ENCODE data around the gene HINFP.

Gene HINFP

DNA sequence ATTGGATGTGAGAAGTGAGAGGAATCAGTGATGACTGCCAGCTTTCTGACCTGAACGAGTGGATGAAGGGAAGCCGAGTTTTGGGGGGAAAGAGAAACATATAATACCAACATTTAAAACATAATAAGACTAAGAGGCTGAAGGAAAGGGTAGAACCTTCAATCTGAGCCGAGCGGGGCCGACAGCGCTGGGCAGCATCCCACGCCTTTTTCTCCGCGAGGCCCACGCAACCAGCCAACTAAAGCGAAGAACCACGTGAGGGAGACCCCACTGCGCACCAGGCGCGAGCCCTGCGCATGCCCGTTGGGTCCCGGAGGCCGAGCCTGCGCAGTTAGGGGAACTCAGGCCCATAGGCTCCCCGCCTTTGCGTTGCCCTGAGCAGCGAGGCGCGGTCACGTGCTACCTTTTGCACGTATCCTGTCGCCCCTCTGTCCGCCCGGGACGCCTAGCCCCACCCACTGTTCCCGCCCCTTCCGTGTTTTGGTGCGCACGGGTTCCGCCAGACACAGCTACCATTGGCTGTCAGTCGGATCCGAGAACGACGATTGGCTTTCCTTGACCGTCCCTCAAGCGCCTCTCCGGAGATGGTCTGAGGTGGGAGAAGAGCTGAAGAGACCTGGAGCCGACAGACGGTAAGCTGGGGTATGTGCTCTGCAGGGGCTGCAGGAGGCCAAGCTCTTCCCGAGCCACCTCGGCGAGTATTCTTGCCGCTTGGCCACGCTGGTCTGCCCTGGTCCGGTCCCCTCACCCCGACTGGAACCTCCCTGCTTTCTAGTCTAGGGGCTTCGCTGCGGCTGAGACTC lies at the start of gene HINFP:
TSS of gene HINFP (plus strand) at position 573 of the 803 bp plus-strand sequence. CDS start 5,365 bp downstream, outside the sequence.
- no peak for TF ChIP-seq ZFX (IDR thresholded peaks at IDR 0.05)
- TF ChIP-seq CTCF (conservative IDR thresholded peaks at IDR 0.05) = no peak
- H3K27ac ChIP-seq = peak within 1 kb of the TSS; percentile 78

- TF ChIP-seq ZFX (IDR thresholded peaks at IDR 0.05) (no peak), CTCF (conservative IDR thresholded peaks at IDR 0.05) (no peak)
- H3K27ac ChIP-seq = no peak overlapping the region
Measured at GRCh38 chr11:119077839-119078238, 43.5 kb upstream of the HINFP start.

DNA sequence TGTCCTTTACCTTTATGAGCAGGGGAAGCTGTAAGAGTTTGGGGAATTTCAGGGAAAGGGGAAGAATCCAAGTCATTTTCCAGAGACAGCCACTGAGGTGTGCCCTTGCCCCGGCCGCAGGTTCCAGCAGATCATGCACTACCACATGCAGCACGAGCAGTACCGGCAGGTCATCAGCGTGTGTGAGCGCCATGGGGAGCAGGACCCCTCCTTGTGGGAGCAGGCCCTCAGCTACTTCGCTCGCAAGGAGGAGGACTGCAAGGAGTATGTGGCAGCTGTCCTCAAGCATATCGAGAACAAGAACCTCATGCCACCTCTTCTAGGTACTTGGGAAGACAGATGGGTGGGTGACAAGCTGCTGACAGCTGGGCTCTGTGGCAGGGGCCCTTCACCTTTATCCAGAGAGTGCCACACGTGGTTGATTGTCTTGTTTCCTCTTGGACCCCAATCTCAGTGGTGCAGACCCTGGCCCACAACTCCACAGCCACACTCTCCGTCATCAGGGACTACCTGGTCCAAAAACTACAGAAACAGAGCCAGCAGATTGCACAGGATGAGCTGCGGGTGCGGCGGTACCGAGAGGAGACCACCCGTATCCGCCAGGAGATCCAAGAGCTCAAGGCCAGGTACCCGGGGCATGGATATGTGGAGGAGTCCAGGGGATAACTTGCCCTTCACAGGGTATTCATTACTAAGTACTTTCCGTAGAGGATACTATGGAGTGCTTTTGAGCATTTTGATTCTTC lies 42.5 kb upstream of the HINFP start:
- no peak overlapping the region for H3K27ac ChIP-seq
- TF ChIP-seq ZFX (IDR thresholded peaks at IDR 0.05) = no peak
- no peak for TF ChIP-seq CTCF (conservative IDR thresholded peaks at IDR 0.05)

DNA sequence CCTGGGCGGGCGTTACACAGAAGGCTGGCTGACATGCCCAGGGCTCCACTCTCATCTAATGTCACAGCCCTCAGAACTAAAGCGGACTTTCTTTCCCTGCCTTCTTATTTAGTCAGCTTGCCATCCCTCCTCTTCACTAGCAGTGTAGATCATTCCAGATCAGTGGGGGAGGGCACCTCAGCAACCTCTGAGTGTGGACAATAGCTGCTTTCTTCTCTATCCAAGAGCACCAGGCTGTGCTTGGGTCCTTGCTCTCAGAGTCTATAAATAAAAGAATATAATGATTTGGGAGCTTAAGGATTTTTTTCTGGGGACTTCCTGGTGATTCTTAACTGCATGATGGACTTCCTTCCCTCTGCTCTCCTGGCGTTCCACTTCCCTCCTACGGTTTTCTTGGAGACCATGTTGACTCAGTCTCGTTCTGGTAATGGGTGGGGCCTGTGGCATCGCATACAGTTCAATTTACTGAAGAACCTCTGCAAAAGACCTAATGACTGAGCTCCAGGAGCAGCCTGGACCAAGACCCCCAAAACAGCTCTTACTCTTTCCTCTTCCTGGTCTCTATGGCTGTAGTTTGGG lies 39.6 kb upstream of the HINFP start:
- H3K27ac ChIP-seq = no peak overlapping the region
- TF ChIP-seq ZFX (IDR thresholded peaks at IDR 0.05) (no peak), CTCF (conservative IDR thresholded peaks at IDR 0.05) (no peak)

DNA sequence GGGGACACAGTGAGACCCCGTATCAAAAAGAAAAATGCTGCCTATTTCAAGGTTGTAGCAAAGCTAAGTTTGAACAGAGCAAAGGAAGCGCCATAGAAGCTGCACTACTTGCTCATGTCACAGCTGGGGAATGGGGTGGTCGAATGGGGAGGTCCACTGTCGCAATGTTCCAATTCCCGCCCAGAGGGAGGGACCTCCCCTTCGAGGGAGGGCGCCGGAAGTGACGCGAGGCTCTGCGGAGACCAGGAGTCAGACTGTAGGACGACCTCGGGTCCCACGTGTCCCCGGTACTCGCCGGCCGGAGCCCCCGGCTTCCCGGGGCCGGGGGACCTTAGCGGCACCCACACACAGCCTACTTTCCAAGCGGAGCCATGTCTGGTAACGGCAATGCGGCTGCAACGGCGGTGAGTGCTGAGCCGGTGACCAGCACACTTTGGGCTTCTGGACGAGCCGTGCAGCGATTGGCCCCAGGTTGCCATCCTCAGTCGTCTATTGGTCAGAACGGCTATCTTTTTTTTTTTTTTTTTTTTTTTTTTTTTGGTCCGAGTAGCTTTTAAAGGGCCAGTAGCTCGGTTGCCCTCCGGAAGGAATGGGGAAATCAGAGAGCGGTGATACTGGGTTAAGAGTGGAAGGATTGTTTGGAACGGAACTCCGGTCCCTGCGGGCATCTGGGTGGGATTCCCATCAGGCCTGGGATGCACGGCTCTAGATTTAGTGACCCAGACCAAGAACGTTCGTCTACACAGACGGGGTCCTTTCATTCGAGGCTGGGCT lies 36.5 kb upstream of the HINFP start, which contains the start of gene HMBS:
TSS of gene HMBS (plus strand) at position 219 of the 774 bp plus-strand sequence. CDS start at position 372, 153 bp downstream.
- no peak for TF ChIP-seq ZFX (IDR thresholded peaks at IDR 0.05)
- no peak for TF ChIP-seq CTCF (conservative IDR thresholded peaks at IDR 0.05)
- H3K27ac ChIP-seq = peak within 1 kb of the TSS; percentile 85

DNA sequence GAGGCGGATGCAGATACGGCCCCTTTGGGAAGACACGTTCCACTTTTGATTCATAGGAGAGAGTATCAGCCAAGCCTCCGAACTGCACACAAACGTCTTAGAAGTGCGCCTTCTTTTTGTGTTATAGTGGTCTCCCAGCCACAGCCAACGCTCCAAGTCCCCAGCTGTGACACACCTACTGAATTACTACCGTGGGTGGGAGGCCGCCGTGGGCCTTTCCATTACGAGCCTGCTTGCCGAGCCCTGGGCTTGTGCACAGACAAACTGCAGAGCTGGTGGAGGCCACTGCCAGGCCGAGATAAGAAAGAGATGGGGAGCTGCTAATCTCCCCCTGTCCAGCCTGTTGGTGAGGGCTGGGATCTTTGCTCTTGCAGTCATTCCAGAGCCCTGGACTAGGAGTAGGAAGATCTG lies 35.9 kb upstream of the HINFP start:
- TF ChIP-seq CTCF (conservative IDR thresholded peaks at IDR 0.05) (no peak), ZFX (IDR thresholded peaks at IDR 0.05) (no peak)
- peak overlapping the region; percentile 85 for H3K27ac ChIP-seq

Measured in C4-2B (cell line).